Psoas muscle (tissue), 8 donors: ENCODE data around the gene LRFN3. TPM values are rescaled to one million over a fixed set of nuclear protein-coding genes. Genes with fewer than 3 reads are reported as not detected.

ENCODE experiments used
- ATAC-seq, 4 donors: fragments of 200-7000 bp; cut with Tn5 transposase; one replicate each; pipeline ENCODE4 v1.9.1; 2020; ENCODE audit warnings: moderate library complexity in 3 of 4, mild to moderate bottlenecking in 2 of 4
- DNase-seq, 2 donors: peaks; one replicate each; pipeline ENCODE4 v3.0.0-alpha.2; 2020
- H3K27ac ChIP-seq: fragments of 200-600 bp; one replicate; pipeline ENCODE4 v1.8.0; 2022
- H3K27me3 ChIP-seq, 3 donors: fragments of 200-600 bp in 1 of 3; one replicate each; pipeline versions ENCODE4 v1.6.1 to v1.8.0; 2013 to 2022; ENCODE audit warnings: low read length in 2 of 3, mild to moderate bottlenecking in 2 of 3, moderate library complexity in 1 of 3; ENCODE audit not compliant: insufficient read depth in 3 of 3
- H3K36me3 ChIP-seq, 2 donors: fragments of 200-600 bp in 1 of 2; one replicate each; pipeline versions ENCODE4 v1.6.1 to v1.8.0; 2013 to 2022; ENCODE audit warnings: low read depth in 1 of 2, mild to moderate bottlenecking in 1 of 2, moderate library complexity in 1 of 2; ENCODE audit not compliant: insufficient read depth in 1 of 2
- H3K4me1 ChIP-seq: fragments of 200-600 bp; one replicate; pipeline ENCODE4 v1.8.0; 2022
- H3K4me3 ChIP-seq: fragments of 200-600 bp; one replicate; pipeline ENCODE4 v1.8.0; 2022; ENCODE audit warnings: mild to moderate bottlenecking
- H3K9me3 ChIP-seq: fragments of 200-600 bp; one replicate; pipeline ENCODE4 v1.8.0; 2022
- CTCF ChIP-seq: fragments of 200-600 bp; IDR thresholded peaks from one replicate; pipeline ENCODE4 v1.8.0; 2022; ENCODE audit warnings: antibody characterized with exemption
- WGBS, 3 donors: extraction: QIAGEN DNeasy Blood & Tissue Kit; methylation state at CpG; one replicate each; pipeline versions ENCODE4 v1.1.6 to v1.1.7; 2013; 5-methylcytosine and 5-hydroxymethylcytosine counted together
- intact Hi-C, 2 donors: fragments of 100-400 bp; cut with DNase I; formaldehyde crosslinking; loops; one replicate each; pipeline versions ENCODE4 v1.11.0 to v1.14.2; 2022
- polyA plus RNA-seq, 3 donors: library from polyadenylated mRNA; stranded (reverse); fragments of 200-250 nt; gene quantifications; one replicate each; pipeline ENCODE4 v1.2.3, GENCODE V29; 2013
- total RNA-seq, 4 donors: library from RNA; stranded (reverse); fragmentation: NEBNext Ultra II Directional in 2 of 4; extraction: Animal tissue kit (Norgen Biotek cat#: 25700) in 2 of 4; gene quantifications; one replicate each; pipeline versions ENCODE4 v1.2.1 to v1.2.4, GENCODE V29; 2021 to 2023
- donor health status: healthy with polysubstance abuse.
- donor health status: DM: no; HTN: no; CAD: no; lungs with moderate emphysema.
- donor health status: Bipolar disorder and iron deficiency.
- donor health status: healthy.
- donor health status: DM: yes; HTN: yes; CAD: no.
- donor health status: DM: no; HTN: no; CAD: no.
- donor health status: DM: no; HTN: no; CAD: no.
- donor health status: DM: yes; HTN: yes; CAD: no.

The LRFN3 gene
- total and polyA plus RNA-seq, 7 donors = 7.2 to 25.6 (median 10.7) TPM

GRCh38 chr19:35929876-35930275 lies 6.3 kb upstream of the LRFN3 start:
- Histone ChIP-seq H3K27me3 (peaks cover 0 to 4% (median 0%) of the 10 kb centered on the region in 3 donors), H3K4me3 (no peak overlapping the region), H3K4me1 (peaks cover 6% of the 10 kb centered on the region), H3K9me3 (no peaks in the 10 kb centered on the region), H3K27ac (no peak overlapping the region), H3K36me3 (no peaks in the 10 kb centered on the region)
- ATAC-seq (no peak), DNase-seq (no peak)
- WGBS, 3 donors = 66 to 81% (median 76%) methylated on average over 2 of the region's 2 CpGs
- intact Hi-C loops = loop anchor here (5.0 to 10.0 kb wide), 4 partner anchors 173 to 385 kb away; partner anchors contain the start of genes HSPB6 (in 1 of the 2), LIN37 (in 1 of the 2), PROSER3 (in 1 of the 2) and PSENEN (in 1 of the 2)
- no peak for TF ChIP-seq CTCF

GRCh38 chr19:35931161-35931873 lies 4.9 kb upstream of the LRFN3 start:
- peak; percentile 66 for TF ChIP-seq CTCF
- WGBS, 3 donors = 0% methylated on average over 47 of the region's 47 CpGs
- Histone ChIP-seq H3K36me3 (no peaks in the 10 kb centered on the region), H3K27ac (peak overlapping the region; percentile 62), H3K4me1 (peaks cover 13% of the 10 kb centered on the region), H3K9me3 (no peaks in the 10 kb centered on the region), H3K27me3 (no peaks in the 10 kb centered on the region), H3K4me3 (peak overlapping the region; percentile 54)
- intact Hi-C loops = loop anchor here (1.0 to 10.0 kb wide), 6 partner anchors 49 to 387 kb away; partner anchors contain the start of genes HSPB6 (in 1 of the 2), KMT2B (in 1 of the 2), LIN37 (in 1 of the 2) and PROSER3 (in 1 of the 2)
- ATAC-seq = peak; percentile 98 to 100 (median 99)
- peak; percentile 99 to 100 for DNase-seq

GRCh38 chr19:35931874-35932202 lies 4.3 kb upstream of the LRFN3 start:
- H3K4me1 ChIP-seq = peaks cover 13% of the 10 kb centered on the region
- WGBS, 3 donors = 3 to 8% (median 6%) methylated on average over 9 of the region's 9 CpGs
- no peak for TF ChIP-seq CTCF
- H3K27me3 ChIP-seq = no peaks in the 10 kb centered on the region
- intact Hi-C loops = loop anchor here (1.0 to 10.0 kb wide), 6 partner anchors 50 to 387 kb away; partner anchors contain the start of genes HSPB6 (in 1 of the 2), KMT2B (in 1 of the 2), LIN37 (in 1 of the 2) and PROSER3 (in 1 of the 2)
- H3K4me3 ChIP-seq = peak overlapping the region; percentile 54
- H3K36me3 ChIP-seq = no peaks in the 10 kb centered on the region
- ATAC-seq = peak in 3 of 4 donors; percentile 4 to 10 (median 7)
- H3K9me3 ChIP-seq = no peaks in the 10 kb centered on the region
- DNase-seq = no peak
- peak overlapping the region; percentile 62 for H3K27ac ChIP-seq

GRCh38 chr19:35932291-35932936 lies 3.8 kb upstream of the LRFN3 start:
- DNase-seq (no peak), ATAC-seq (no peak)
- peak overlapping the region; percentile 62 for H3K27ac ChIP-seq
- H3K4me3 ChIP-seq = peak overlapping the region; percentile 54
- H3K9me3 ChIP-seq = no peaks in the 10 kb centered on the region
- TF ChIP-seq CTCF = no peak
- intact Hi-C loops = loop anchor here (5.0 to 10.0 kb wide), 4 partner anchors 175 to 388 kb away; partner anchors contain the start of genes HSPB6 (in 1 of the 2), LIN37 (in 1 of the 2), PROSER3 (in 1 of the 2) and PSENEN (in 1 of the 2)
- WGBS, 3 donors = 54 to 56% (median 55%) methylated on average over 7 of the region's 7 CpGs
- H3K4me1 ChIP-seq = peaks cover 17% of the 10 kb centered on the region
- no peaks in the 10 kb centered on the region for H3K27me3 ChIP-seq
- H3K36me3 ChIP-seq = no peaks in the 10 kb centered on the region
